ENCODE measurements around the gene ADARB2. TPM values are rescaled to one million over a fixed set of nuclear protein-coding genes. Genes with fewer than 3 reads are reported as not detected.

ADARB2 gene
- polyA plus RNA-seq, 1 of the 3 experiments (the other 2 are of a cell fraction): not detected

GRCh38 chr10:1240341-1240775 lies 497.0 kb downstream of the ADARB2 start:
- Histone ChIP-seq H3K9me2 (no peaks in the 10 kb centered on the region), H3K9ac (no peak overlapping the region), H4K20me1 (ENCODE audit: insufficient read depth) (no peaks in the 10 kb centered on the region), H3K4me2 (no peak overlapping the region), H3K79me2 (ENCODE audit: insufficient read depth) (no peaks in the 10 kb centered on the region), H3K36me3 (replicated peaks in 1 of 2; ENCODE audit: control insufficient read depth in 1 of 2, insufficient read depth in 2 of 2, low read length in 1 of 2) (no peaks in the 10 kb centered on the region), H3K4me3 (ENCODE audit: low read depth in 2 of 2, low read length in 1 of 2) (no peak overlapping the region), H3K4me1 (ENCODE audit: control insufficient read depth in 1 of 2, insufficient read depth in 2 of 2, low read depth in 1 of 2, low read length in 1 of 2) (peaks cover 0 to 11% of the 10 kb centered on the region in 2 experiments; a peak in 1 of 4 replicates), H3K9me3 (no peaks in the 10 kb centered on the region), H3F3A (replicated peaks; ENCODE audit: insufficient read depth) (no peaks in the 10 kb centered on the region), H3K27me3 (ENCODE audit: insufficient read depth) (no peaks in the 10 kb centered on the region), H2AFZ (ENCODE audit: low read depth) (no peak overlapping the region), H3K27ac (ENCODE audit: low read depth in 2 of 2, low read length in 1 of 2) (0 out of 4 replicates have a peak overlapping the region, but pooled peaks of 1 of the 2 experiments have one; percentile 7)
- ChIA-PET POLR2A (no interaction called here), CTCF (no interaction called here)
- no peak for TF ChIP-seq FOSL2 (IDR thresholded peaks at IDR 0.05; ENCODE audit: borderline replicate concordance, low read depth)
- no peak for TF ChIP-seq CTCF (IDR thresholded peaks at IDR 0.05)
- TF ChIP-seq FOXJ3 (CRISPR knock-in tag; IDR thresholded peaks at IDR 0.05): no peak
- no peak for TF ChIP-seq TEAD4 (IDR thresholded peaks at IDR 0.05; ENCODE audit: borderline replicate concordance, insufficient read depth)
- TF ChIP-seq NFIC (IDR thresholded peaks at IDR 0.05; ENCODE audit: borderline replicate concordance): no peak
- peak; percentile 65 for DNase-seq
- 36% methylated on average over 3 of the region's 8 CpGs for WGBS (ENCODE audit: low lambda C conversion rate)

- no peak overlapping the region for H3K9ac ChIP-seq
- no peak overlapping the region for H3K4me3 ChIP-seq (ENCODE audit: low read depth in 2 of 2, low read length in 1 of 2)
- no peaks in the 10 kb centered on the region for H4K20me1 ChIP-seq (ENCODE audit: insufficient read depth)
- CTCF ChIA-PET: no interaction called here
- H3K36me3 ChIP-seq (replicated peaks in 1 of 2; ENCODE audit: control insufficient read depth in 1 of 2, insufficient read depth in 2 of 2, low read length in 1 of 2): no peaks in the 10 kb centered on the region
- WGBS (ENCODE audit: low lambda C conversion rate): 52% methylated on average over 4 of the region's 9 CpGs
- DNase-seq: no peak
- no peak overlapping the region for H2AFZ ChIP-seq (ENCODE audit: low read depth)
- H3K4me1 ChIP-seq (ENCODE audit: control insufficient read depth in 1 of 2, insufficient read depth in 2 of 2, low read depth in 1 of 2, low read length in 1 of 2): no peaks in the 10 kb centered on the region
- no peak overlapping the region for H3K4me2 ChIP-seq
- no peak overlapping the region for H3K27ac ChIP-seq (ENCODE audit: low read depth in 2 of 2, low read length in 1 of 2)
- no peaks in the 10 kb centered on the region for H3F3A ChIP-seq (replicated peaks; ENCODE audit: insufficient read depth)
- H3K27me3 ChIP-seq (ENCODE audit: insufficient read depth): no peaks in the 10 kb centered on the region
- H3K9me2 ChIP-seq: no peaks in the 10 kb centered on the region
- POLR2A ChIA-PET: no interaction called here
- no peaks in the 10 kb centered on the region for H3K9me3 ChIP-seq
- no peaks in the 10 kb centered on the region for H3K79me2 ChIP-seq (ENCODE audit: insufficient read depth)
- TF ChIP-seq MEF2A (IDR thresholded peaks at IDR 0.05; ENCODE audit: borderline replicate concordance, low read depth) (no peak), ELF1 (IDR thresholded peaks at IDR 0.05) (no peak), MAX (IDR thresholded peaks at IDR 0.05; ENCODE audit: low read depth) (no peak), CHD2 (IDR thresholded peaks at IDR 0.05; ENCODE audit: low read length, partially characterized antibody) (no peak), RAD21 (IDR thresholded peaks at IDR 0.05; ENCODE audit: low read length) (no peak), EZH2phosphoT487 (IDR thresholded peaks at IDR 0.05; ENCODE audit: borderline replicate concordance, low read depth) (no peak), POLR2AphosphoS5 (IDR thresholded peaks at IDR 0.05; ENCODE audit: low read depth, low read length) (no peak), TAF1 (IDR thresholded peaks at IDR 0.05; ENCODE audit: borderline replicate concordance, low read depth, low read length) (no peak), NFIC (IDR thresholded peaks at IDR 0.05; ENCODE audit: borderline replicate concordance) (no peak), GATA2 (CRISPR knock-in tag; IDR thresholded peaks at IDR 0.05) (no peak), MXI1 (IDR thresholded peaks at IDR 0.05; ENCODE audit: low read depth, low read length) (no peak), NRF1 (IDR thresholded peaks at IDR 0.05; ENCODE audit: low read depth, low read length) (no peak), IRF3 (IDR thresholded peaks at IDR 0.05; ENCODE audit: low read depth, low read length) (no peak), PBX3 (IDR thresholded peaks at IDR 0.05) (no peak), FOSL2 (IDR thresholded peaks at IDR 0.05; ENCODE audit: borderline replicate concordance, low read depth) (no peak), EP300 (IDR thresholded peaks at IDR 0.05; ENCODE audit: borderline replicate concordance in 1 of 2, low read depth in 1 of 2, low read length in 1 of 2) (no peak)
Observed at GRCh38 chr10:1233031-1233430, 504.3 kb downstream of the ADARB2 start.
